VCaP (cell line): ENCODE results near the gene DPH2.
A peak's percentile ranks its signal among the peaks of the same experiment; 100 is the strongest.

ENCODE experiments used
- H3K27ac ChIP-seq: fragments of 450-650 bp; 2 replicates; pipeline ENCODE4 v1.5.1; 2017
- CTCF ChIP-seq: fragments of 450-650 bp; conservative IDR thresholded peaks from 2 replicates; pipeline ENCODE4 v1.5.1; 2017; ENCODE audit warnings: mild to moderate bottlenecking, moderate library complexity

The DPH2 gene

GRCh38 chr1:43947061-43947873, 22.5 kb upstream of the DPH2 start:
- peak overlapping the region; percentile 96 for H3K27ac ChIP-seq
- no peak for TF ChIP-seq CTCF

- TF ChIP-seq CTCF: no peak
- H3K27ac ChIP-seq: peak overlapping the region; percentile 96; the same call in 1 of the 2 replicates
These were observed 21.9 kb upstream of the DPH2 start for GRCh38 chr1:43947874-43948437.

- TF ChIP-seq CTCF: no peak
- H3K27ac ChIP-seq: no peak overlapping the region
These were observed 20.1 kb upstream of the DPH2 start for GRCh38 chr1:43949678-43950077.

- TF ChIP-seq CTCF: no peak
- no peak overlapping the region for H3K27ac ChIP-seq
These were observed 18.5 kb upstream of the DPH2 start for GRCh38 chr1:43951021-43951985.

- TF ChIP-seq CTCF: no peak
- H3K27ac ChIP-seq: no peak overlapping the region
These were observed 17.0 kb upstream of the DPH2 start for GRCh38 chr1:43952731-43953346.

- H3K27ac ChIP-seq: no peak overlapping the region
- TF ChIP-seq CTCF: no peak
These were observed 16.4 kb upstream of the DPH2 start for GRCh38 chr1:43953361-43953760.

GRCh38 chr1:43954036-43954435, 15.8 kb upstream of the DPH2 start:
- TF ChIP-seq CTCF: no peak
- H3K27ac ChIP-seq: no peak overlapping the region
